GM19452 (cell line): Measurements from ENCODE around the gene MYLK.

Experiments used
- ATAC-seq: cut with Tn5 transposase; IDR thresholded peaks from one replicate; pipeline ENCODE4 v1.9.1; 2021; ENCODE audit not compliant: unreplicated experiment

MYLK gene

DNA sequence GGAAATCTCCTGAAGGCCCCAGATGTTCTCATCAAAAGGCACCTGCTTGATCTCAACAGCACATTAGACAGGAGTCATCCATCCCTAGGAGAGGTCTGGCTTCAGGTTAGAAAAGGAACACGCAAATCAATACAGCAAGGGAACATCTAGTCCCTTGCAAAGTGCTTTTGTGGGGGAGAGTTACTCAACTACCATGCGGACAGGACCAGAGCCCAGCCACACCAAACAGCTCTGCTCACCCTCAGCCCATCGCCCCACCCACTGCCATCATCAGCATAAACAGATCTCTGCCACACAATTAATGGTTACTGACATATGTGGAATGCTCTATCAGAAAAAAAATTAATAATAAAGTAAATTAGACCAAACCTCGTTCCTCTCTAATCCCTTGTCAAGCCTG, 85.6 kb downstream of the MYLK start:
- no peak for ATAC-seq

DNA sequence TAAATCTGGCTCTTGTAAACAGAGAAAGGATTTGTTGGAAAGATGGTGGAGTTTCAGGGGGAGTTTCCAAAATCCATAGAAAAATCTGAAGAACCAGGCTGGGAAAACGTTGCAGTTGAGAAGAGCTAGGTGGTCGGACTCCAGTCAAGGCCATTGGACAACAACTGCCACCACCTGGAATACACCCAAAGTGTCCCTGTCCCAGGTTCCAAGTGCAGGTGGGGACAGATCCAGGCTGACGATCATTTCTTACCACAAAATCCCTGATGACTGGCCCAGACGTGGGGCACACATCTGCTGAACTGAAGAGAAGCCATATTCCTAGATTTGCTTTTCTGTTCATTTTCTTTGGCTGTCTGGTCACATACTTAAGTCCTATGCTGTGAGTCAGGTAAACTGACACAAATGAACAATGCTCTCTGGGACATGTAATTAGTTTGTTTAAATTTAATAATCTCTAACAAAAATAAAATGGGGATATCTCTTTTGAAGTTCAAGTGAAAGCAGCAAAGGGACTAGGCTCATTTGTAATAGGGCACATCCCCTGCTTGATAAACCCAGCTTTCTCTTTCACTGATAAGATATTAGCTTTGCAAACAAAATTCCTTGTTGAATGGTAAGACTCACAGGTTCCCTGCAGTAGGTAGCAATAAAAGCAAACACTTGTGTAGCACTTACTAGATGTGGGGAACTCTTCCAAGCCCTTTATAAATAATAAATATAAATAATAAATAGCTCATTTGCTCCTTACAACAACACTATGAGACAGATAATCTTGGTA, 88.5 kb downstream of the MYLK start:
- no peak for ATAC-seq

DNA sequence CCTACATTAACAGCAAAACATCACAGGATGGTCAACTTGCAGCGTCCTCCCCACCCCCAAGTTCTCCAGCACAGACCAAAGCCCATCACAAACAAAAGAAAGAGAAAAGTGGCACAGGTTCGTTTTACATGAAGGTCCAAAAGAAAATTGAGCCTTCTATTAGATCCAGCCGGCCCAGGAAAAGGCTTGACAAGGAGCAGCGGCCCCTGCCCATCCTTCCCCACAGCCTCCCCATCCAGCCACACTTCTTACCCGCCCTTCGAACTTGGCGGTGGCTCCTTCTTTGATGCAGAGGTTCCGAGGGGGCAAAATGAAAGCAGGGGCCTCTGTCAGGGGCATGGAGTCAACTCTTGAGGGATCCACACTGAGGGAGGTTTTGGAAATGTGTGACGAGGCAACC, 90.7 kb downstream of the MYLK start:
- ATAC-seq: no peak

DNA sequence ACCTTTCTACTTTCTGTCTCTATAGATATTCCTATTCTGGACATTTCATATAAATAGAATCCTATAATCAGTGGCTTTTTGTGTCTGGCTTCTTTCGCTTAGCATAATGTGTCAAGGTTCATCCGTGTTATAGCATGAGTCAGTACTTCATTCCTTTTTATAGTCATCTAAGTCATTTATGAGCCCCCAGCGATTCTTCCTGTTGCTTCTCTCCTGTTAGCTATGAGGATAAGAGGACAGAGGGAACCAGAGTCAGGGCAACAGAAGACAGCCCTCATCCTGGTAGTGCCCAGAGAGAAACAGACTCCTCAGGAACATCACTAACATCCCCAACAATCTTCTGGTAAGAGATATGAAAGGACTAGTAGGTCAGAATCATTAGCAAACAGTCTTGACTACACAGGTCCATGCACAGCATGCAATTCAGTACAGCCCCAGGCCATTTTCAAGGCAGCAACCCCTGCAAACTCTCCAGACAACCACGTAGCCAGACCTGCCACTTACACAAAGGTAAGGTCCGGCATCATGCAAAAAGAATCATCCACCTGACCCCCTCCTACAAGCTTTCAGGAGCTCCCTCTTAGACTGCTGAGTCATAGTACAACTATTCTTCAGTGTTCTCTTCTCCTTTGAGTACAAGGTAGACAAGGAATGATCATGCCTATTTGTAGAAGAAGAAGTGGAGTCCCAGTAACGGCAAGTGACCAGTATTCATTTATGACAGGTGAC, 91.5 kb downstream of the MYLK start:
- no peak for ATAC-seq

DNA sequence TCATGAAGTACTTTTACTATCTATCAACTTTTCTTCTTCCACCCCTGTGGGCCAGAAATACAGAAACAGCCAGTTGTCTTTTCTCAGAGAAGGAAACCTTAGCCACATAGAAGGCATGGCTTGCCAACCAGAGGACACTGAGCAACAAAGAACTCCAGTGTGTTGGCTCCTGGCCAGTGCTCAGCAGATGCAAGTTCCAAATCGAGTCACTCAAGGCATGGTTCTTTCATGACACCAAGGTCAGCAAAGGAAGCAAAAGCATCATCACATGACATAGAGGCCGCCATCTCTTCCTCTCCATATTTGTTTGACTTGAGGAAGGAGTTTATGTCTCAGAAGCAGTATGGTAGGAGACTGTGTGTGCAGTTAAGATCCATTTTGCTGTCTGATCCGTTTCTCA, 92.2 kb downstream of the MYLK start:
- ATAC-seq: no peak

DNA sequence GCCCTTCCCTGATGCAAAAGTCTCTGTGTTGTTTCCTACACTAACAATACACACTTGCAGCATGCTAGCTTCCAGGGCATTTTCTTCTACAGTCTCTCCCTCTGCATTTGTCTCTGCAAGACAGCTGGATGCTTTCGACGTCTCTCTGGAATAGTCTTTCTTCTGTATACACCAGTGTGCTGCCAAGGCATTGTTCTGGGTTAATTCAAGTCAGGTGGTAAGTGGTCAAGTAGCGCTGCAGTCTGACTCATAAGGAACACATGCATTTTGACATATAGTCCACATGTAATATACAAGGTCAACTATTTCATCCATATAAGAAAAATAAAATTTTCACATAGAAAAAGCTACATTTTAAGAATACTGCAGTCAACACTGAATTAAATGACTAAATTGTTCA, 92.7 kb downstream of the MYLK start:
- ATAC-seq: no peak

DNA sequence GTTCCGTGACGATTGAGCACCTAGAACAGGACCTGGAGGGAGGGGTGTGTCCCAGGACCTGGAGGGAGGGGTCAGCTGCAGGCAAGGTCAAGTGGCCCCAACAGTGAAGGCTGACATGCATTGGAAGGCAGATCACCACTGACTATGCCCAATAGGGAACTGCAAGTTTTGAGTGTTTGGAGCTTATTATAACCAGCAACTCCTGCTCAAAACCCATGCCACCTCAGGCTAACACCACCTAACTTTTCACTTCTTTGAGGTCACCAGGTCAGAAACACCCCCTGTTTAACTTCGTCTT, 93.1 kb downstream of the MYLK start:
- no peak for ATAC-seq

DNA sequence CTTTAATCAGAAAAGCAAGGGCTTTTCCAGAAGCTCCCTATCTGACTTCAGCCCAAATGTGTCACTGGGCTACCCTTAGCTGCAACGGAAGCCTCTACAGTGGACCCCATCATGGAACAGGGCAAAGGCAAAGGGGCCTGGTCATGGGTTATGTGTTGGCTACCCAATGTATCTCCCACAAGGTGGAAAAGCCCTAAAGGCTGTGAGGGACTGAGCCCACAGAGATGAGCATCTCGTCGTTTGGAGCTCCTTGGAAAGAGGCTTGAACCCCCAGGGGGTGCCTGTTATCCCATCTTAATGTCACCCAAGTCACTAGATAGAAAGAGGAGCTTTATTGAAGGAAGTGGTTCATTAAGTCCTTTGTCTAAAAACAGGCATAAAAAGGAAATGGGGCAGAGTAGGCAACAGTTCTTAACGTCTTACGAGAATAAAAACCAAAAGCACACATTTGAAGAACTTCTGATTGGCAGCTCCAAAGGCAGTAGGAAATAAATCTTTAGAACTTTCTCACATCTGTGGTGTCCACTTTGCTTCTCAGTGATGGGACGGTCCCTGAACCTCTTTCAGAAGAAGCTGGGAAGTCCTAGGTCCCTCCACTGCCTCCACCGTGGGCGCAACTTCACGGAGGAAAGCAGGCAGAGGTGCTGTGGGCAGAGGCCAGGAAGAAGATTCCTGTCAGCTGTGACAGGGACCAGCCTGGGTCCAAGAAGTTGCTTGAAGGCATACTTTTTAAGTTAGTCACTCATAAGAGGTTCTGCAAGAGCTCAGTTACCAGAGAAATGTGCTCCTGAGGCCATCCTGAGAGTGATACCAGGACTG, 93.7 kb downstream of the MYLK start:
- ATAC-seq: no peak

DNA sequence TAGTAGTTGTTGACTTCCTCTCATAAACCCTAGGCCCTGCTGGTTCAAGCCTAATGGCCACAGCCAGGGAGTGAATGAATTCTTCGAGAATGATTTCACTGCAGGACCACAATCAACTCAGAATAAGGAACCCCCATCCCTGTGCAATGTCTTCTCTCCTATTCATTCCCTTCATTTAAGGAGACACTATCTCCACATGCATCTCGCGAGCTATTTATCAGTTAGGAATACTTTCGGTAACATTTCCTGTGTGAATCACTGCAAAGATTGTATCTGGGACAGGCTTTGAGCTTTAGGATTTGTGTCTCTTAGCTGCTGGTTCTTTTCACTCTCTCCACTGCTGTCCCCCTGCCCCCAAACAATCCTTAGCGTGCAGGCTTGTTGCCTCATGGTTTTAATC, 94.4 kb downstream of the MYLK start:
- no peak for ATAC-seq

DNA sequence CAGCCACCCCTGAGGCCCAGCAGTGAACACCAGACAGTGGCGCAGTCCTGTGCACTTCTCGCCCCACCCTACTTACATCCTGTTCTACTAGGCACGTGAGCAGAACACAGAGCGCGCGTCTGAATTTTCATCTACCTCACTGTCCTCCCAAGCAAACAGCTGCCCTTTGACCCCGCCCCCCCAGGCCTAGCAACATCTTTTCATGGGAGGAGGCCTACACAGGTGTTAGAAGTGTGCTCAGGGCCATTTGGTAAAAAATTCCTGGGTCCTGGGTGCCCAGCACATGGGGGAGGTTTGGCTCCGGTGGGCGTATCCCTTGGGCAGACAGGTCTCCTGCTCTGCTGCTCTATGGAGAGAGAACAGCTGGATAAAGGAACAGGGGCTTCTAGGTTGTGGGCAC, 95.0 kb downstream of the MYLK start:
- ATAC-seq: no peak

DNA sequence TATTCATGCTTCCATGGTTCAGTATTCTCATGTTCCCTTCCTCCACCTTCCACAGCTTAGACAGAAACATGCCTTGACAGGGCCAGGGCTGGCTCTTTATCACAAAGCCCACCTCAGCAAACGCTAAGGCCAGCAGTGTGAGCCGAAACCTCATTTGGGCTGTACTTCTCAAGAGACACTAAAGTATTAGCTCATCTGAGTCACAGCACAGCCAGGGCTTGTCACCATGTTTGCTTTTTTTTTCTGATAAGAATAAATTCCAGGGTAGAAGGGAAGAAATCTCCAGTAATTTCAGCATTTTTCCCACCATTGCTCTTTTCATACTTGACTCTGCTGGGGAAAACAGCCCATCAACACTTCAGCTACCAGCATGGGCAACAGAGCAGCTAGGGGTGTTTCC, 95.4 kb downstream of the MYLK start:
- ATAC-seq: no peak

DNA sequence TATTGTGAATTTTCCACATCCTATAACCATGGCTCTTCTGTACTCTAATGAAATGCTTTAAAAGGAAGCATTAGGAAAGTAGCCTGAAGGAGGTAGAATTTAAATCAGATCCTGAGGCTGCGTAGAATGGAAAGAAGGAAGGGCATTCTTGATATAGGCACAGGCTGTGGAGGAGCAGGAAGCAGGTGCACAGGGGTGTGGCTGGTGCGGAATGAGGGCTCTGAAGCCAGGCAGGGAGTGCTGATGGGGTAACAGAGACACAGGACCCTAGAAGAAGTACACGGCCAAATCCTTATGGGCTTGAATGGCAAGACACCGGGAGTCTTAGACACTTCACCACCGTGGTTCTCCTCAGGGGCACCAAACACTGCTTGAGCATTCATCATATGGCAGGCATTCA, 97.0 kb downstream of the MYLK start:
- no peak for ATAC-seq

DNA sequence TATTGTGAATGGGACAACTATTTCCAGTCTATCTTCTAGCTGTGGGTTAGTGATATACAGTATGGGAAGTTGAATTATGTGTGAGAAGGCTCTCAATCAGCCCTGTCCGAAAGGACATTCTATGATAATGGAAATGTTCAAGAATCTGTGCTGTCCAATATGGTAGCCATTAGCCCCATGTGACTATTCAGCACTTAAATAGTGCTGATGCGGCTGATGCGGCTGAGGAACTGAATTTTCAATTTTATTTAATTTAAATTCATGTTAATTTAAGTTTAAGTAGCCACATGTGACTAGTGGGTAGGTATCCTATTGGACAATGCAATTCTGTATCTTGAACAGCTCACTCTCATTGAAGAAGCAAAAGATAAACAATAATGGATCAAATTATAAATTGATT, 98.5 kb downstream of the MYLK start:
- ATAC-seq: no peak

DNA sequence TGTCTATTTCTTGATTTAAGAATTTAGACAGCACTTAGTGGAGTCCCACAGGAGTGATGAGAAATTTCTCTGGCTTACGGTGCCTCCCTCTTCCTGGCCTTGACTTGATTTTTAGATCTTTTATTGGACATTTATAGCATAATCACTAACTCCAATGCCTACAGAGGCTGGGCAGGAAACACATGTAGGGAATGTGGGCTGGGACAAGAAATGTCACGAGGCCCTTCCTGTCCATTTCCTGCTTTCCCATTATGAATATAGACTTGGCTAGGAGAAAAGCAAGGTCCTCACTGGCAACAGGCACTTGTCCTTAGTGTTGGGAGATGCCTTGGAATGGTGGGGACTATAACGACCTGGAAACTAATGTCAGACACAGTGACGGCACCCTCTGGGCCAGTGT, 100.3 kb downstream of the MYLK start:
- ATAC-seq: no peak

DNA sequence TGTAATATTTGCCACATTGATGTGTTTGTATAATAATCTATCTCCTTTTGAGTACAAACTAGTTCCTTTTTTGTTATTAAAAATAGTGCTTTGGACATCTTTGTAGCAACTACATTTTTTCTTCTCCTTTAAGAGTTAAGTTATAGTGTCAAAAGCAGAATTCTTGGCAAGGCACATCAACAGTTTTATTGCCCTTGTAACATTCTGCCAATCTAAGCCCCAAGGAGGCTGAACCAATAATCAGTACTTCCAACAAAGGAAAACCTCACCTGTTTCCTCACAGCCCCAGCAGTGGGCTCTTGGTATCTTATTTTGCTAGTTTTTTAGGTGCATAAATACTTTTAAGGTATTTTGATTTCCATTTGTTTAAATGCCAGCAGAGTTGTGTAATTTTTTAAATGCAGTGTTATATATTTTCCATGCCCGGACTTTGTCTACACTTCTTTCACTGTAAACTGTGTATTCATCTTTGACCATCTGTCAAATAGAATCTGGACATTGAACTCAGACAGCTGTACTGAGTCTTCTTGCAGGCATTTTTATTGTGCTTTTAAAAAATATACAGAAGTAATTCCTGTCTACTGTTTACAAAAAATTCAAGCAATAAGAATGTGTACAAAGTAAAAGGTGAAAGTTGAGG, 101.0 kb downstream of the MYLK start:
- ATAC-seq: no peak

DNA sequence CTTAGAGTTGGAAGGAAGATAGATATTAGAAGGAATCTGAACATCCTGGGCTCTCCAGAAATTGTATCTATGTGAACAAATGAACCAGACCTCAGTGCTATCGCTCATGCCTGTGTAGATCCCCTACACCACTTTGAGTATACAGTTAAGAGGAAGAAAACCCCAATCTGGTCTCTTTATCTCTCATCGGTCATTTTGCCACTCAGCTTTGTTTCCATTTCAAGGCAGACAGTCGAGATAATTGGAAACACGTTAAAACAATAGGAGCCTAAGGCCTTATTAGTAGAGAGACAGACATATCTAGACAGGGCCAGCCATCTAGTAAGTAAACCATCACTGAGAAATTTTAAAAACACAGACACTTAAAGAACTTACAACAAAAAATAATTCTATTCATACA, 101.6 kb downstream of the MYLK start:
- ATAC-seq: no peak

DNA sequence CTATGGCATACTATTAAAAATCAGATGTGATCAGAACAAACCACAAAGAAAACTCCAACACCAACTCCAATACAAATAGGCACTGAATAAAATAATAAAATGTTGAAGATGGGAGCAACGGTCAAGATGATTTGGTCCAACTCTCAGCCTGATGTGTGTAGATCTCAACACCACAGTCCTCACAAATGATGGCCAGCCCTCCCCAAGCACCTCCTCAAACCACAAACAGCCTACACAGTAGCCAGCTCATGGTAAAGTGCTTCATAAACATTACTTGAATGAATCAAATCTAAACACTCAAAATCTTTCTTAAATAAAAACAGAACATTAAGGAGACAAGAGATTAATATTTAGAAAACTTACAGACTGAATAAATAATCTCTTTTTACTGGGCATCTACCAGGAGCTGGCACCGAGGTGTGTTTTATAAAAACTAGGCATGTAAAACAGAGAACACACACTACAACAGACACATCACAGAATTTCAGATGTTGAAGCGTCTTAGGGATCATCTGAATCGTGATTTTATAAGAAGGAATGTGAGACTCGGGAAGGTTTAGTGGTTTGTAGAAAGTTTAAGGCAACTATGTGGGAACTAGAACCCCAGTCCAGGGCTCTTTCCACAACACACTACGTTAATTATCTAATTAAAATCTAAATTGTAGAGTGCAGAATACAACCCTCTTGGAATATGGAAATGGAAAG, 102.4 kb downstream of the MYLK start:
- ATAC-seq: no peak

DNA sequence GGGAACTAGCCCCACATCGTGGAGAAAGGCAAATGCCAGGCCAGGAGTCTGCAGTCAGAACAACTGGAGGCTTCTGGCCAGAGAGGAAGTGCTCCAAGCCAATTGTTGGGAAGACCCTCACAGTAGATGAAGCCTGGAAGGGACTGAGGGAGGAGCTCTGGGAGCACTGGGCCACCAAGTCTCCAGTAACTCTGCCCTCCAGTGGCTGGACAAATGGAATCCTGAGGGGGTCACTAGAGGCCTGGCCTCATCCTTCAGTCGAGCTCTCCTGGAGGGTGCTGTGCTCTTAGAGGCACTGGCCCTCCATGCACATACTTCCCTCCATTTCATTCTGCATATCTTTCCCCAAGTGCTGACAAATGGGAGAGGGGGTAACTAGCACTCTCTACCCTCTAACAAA, 103.0 kb downstream of the MYLK start:
- ATAC-seq: no peak

DNA sequence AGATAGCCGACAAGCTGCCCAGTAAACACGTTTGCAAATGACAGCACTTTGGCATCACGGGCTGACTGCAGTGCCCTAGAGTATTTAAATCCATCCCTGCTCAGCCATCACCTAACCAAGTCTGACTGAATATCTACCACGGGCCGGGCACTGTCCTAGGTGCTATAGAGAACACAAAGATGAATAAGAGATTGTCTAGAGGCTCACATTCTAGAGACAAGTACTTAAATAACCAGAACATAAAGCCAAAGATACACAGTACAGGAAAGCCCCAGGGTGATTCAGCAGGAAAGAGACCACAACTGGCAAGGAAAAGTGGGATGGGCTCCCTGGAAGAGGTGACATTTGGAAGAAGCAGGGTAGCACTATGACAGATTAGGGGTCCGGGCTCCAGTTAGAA, 103.5 kb downstream of the MYLK start:
- no peak for ATAC-seq

DNA sequence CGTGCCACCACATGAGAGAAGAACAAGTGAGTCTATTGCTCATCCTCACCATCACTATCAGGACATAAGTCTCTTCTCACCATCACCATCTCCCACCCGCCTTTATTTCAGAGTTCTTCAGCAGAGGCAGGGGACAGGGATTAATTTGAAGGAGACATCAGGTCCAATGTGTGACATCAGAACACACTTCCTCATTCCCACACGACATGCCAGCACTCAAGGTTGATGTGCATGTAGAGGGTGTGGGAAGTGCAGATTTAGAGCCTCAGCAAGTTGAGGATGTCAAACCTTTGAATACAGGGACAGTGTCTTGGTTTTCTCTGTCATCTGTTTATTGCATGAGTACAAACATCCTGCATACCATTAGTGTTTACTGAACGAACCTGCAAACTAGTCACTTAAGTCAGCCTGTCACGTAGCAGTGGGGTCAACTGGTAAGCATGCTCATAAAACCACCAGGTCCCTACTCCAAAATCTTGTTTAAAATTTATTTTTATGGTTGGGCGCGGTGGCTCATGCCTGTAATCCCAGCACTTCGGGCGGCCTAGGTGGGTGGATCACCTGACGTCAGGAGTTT, 104.4 kb downstream of the MYLK start:
- no peak for ATAC-seq
